Trophoblast cell (in vitro differentiated cells and primary cell): ENCODE data around the gene UBE2Q1.

Experiments
- DNase-seq, 2 donors: peaks; one replicate each; pipeline ENCODE4 v3.0.0-alpha.2; 2016
- H2AFZ ChIP-seq: 2 replicates; pipeline ENCODE4 v1.6.1; 2013; ENCODE audit warnings: low read length, moderate library complexity, mild to moderate bottlenecking; ENCODE audit not compliant: insufficient read depth, poor library complexity
- H2AK5ac ChIP-seq: 2 replicates; pipeline ENCODE4 v1.6.1; 2013; ENCODE audit warnings: mild to moderate bottlenecking, low read length
- H2BK120ac ChIP-seq: 2 replicates; pipeline ENCODE4 v1.6.1; 2013; ENCODE audit warnings: low read length, mild to moderate bottlenecking, moderate library complexity; ENCODE audit not compliant: insufficient read depth, poor library complexity
- H2BK12ac ChIP-seq: 2 replicates; pipeline ENCODE4 v1.6.1; 2013; ENCODE audit warnings: mild to moderate bottlenecking, low read length, moderate library complexity
- H2BK5ac ChIP-seq: 2 replicates; pipeline ENCODE4 v1.6.1; 2013; ENCODE audit warnings: low read length, low read depth, moderate library complexity, mild to moderate bottlenecking; ENCODE audit not compliant: poor library complexity
- H3K14ac ChIP-seq: 2 replicates; pipeline ENCODE4 v1.6.1; 2013; ENCODE audit warnings: mild to moderate bottlenecking, low read length
- H3K18ac ChIP-seq: 2 replicates; pipeline ENCODE4 v1.6.1; 2013; ENCODE audit warnings: mild to moderate bottlenecking, low read length
- H3K23ac ChIP-seq: 2 replicates; pipeline ENCODE4 v1.6.1; 2013; ENCODE audit warnings: low read length
- H3K27ac ChIP-seq: 2 replicates; pipeline ENCODE4 v1.5.1; 2013; ENCODE audit warnings: low read depth, mild to moderate bottlenecking, inconsistent platforms, low read length, moderate library complexity
- H3K27me3 ChIP-seq: 2 replicates; pipeline ENCODE4 v1.6.1; 2013; ENCODE audit warnings: inconsistent platforms, mild to moderate bottlenecking, low read length, moderate library complexity; ENCODE audit not compliant: insufficient read depth
- H3K36me3 ChIP-seq, 2 experiments: 1 replicate in 1 of 2; 2 replicates in 1 of 2; pipeline ENCODE4 v1.6.1; 2013; ENCODE audit warnings: low read length in 2 of 2, mild to moderate bottlenecking in 2 of 2, moderate library complexity in 1 of 2; ENCODE audit not compliant: insufficient read depth in 2 of 2, control insufficient read depth in 1 of 2
- H3K4ac ChIP-seq: 2 replicates; pipeline ENCODE4 v1.6.1; 2013; ENCODE audit warnings: low read depth, mild to moderate bottlenecking, low read length, moderate library complexity
- H3K4me1 ChIP-seq, 2 experiments: 1 replicate in 1 of 2; 2 replicates in 1 of 2; pipeline ENCODE4 v1.6.1; 2013; ENCODE audit warnings: low read length in 2 of 2, mild to moderate bottlenecking in 2 of 2, moderate library complexity in 1 of 2; ENCODE audit not compliant: insufficient read depth in 2 of 2, control insufficient read depth in 1 of 2
- H3K4me2 ChIP-seq: 2 replicates; pipeline ENCODE4 v1.6.1; 2013; ENCODE audit warnings: inconsistent platforms, mild to moderate bottlenecking, low read length, moderate library complexity
- H3K4me3 ChIP-seq: 2 replicates; pipeline ENCODE4 v1.5.1; 2013; ENCODE audit warnings: mild to moderate bottlenecking, low read depth, low read length, inconsistent platforms
- H3K79me1 ChIP-seq: one replicate; pipeline ENCODE4 v1.6.1; 2013; ENCODE audit warnings: low read length
- H3K79me2 ChIP-seq: 2 replicates; pipeline ENCODE4 v1.6.1; 2013; ENCODE audit warnings: low read length, mild to moderate bottlenecking; ENCODE audit not compliant: control insufficient read depth, insufficient read depth, poor library complexity
- H3K9ac ChIP-seq: 2 replicates; pipeline ENCODE4 v1.6.1; 2013; ENCODE audit warnings: mild to moderate bottlenecking, low read length
- H3K9me3 ChIP-seq: 2 replicates; pipeline ENCODE4 v1.6.1; 2013; ENCODE audit warnings: low read depth, mild to moderate bottlenecking, control low read depth, inconsistent platforms, low read length; ENCODE audit not compliant: insufficient read depth
- H4K12ac ChIP-seq: 2 replicates; pipeline ENCODE4 v1.6.1; 2013; ENCODE audit warnings: low read depth, mild to moderate bottlenecking, low read length, moderate library complexity
- H4K8ac ChIP-seq: 2 replicates; pipeline ENCODE4 v1.6.1; 2013; ENCODE audit warnings: low read depth, mild to moderate bottlenecking, low read length, moderate library complexity
- H4K91ac ChIP-seq: one replicate; pipeline ENCODE4 v1.6.1; 2013; ENCODE audit warnings: low read depth, mild to moderate bottlenecking, low read length, moderate library complexity
- WGBS: extraction: QIAGEN DNeasy Blood & Tissue Kit; methylation state at CpG from one replicate; pipeline ENCODE4 v1.1.7; 2013; ENCODE audit warnings: missing lambda C conversion rate; ENCODE audit not compliant: insufficient read length, insufficient coverage; ENCODE audit errors: extremely low coverage; 5-methylcytosine and 5-hydroxymethylcytosine counted together

UBE2Q1 gene

DNA sequence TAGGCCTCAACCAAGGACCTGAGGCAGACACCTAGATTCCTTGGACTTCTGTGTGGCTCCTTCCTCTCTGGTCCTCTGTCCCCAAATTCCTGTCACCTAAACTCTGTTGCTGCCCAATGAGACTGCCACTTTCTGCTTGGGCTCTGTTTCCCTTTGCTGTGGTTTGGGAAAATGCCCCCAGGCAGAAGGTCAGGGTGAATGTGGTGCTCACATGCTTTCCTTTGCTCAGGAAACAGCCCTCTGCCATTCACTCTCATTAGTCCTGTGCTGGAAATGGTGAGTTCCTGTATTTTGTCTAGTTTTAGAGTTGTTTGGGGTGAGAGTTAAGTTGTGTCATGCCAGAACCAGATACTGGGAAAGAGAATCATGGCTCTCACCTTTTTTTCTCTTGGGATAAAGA is 33.6 kb downstream of the UBE2Q1 start:
- Histone ChIP-seq H3K18ac (no peak overlapping the region), H3K14ac (no peak overlapping the region), H3K4me3 (no peak overlapping the region), H3K9me3 (no peaks in the 10 kb centered on the region), H3K79me1 (no peaks in the 10 kb centered on the region), H3K9ac (no peak overlapping the region), H4K8ac (no peak overlapping the region), H3K79me2 (no peaks in the 10 kb centered on the region), H3K27me3 (peaks cover 4% of the 10 kb centered on the region), H3K23ac (no peak overlapping the region), H3K4me1 (peaks cover 3 to 4% of the 10 kb centered on the region in 2 experiments), H4K12ac (no peak overlapping the region), H3K4ac (no peak overlapping the region), H4K91ac (no peak overlapping the region), H2BK12ac (no peak overlapping the region), H3K4me2 (no peak overlapping the region), H3K27ac (no peak overlapping the region), H2BK5ac (no peak overlapping the region), H2BK120ac (no peak overlapping the region), H3K36me3 (no peaks in the 10 kb centered on the region), H2AFZ (no peak overlapping the region), H2AK5ac (no peak overlapping the region)
- no peak for DNase-seq

GRCh38 chr1:154521695-154522094 is 36.8 kb downstream of the UBE2Q1 start:
- WGBS: no CpG with 5 or more reads among the region's 3 CpGs
- Histone ChIP-seq H2BK5ac (no peak overlapping the region), H3K4me1 (peaks cover 3 to 4% of the 10 kb centered on the region in 2 experiments), H2AK5ac (no peak overlapping the region), H3K9ac (no peak overlapping the region), H3K14ac (no peak overlapping the region), H3K36me3 (no peaks in the 10 kb centered on the region), H4K12ac (no peak overlapping the region), H3K23ac (no peak overlapping the region), H3K4me3 (no peak overlapping the region), H2AFZ (no peak overlapping the region), H3K27ac (no peak overlapping the region), H4K91ac (no peak overlapping the region), H2BK120ac (no peak overlapping the region), H3K18ac (no peak overlapping the region), H3K4me2 (no peak overlapping the region), H3K9me3 (peaks cover 1% of the 10 kb centered on the region), H3K27me3 (peaks cover 4% of the 10 kb centered on the region), H3K79me1 (no peaks in the 10 kb centered on the region), H3K4ac (no peak overlapping the region), H3K79me2 (no peaks in the 10 kb centered on the region), H4K8ac (no peak overlapping the region), H2BK12ac (no peak overlapping the region)
- DNase-seq: no peak

DNA sequence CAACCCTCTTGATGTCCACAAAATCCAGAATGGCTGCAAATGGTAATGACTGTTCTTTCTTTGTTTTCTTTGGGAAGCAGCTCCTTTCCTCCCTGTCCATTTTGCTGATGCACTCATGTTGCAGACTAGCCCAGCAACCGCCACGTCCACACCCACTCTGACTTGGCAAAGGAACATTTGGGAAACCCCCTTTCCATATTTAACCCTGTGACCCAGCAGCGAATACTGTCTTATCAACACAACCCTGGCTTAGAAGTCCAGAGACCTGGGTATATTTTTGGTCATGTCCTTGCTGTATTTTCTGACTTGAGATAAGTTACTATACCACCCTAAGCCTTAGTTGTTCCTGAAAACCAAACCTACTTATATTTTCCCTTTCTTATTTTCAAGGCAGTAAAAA is 38.1 kb downstream of the UBE2Q1 start:
- Histone ChIP-seq H3K23ac (no peak overlapping the region), H3K14ac (no peak overlapping the region), H2BK5ac (no peak overlapping the region), H3K9ac (no peak overlapping the region), H3K9me3 (peaks cover 1% of the 10 kb centered on the region), H3K36me3 (no peaks in the 10 kb centered on the region), H3K4ac (no peak overlapping the region), H3K79me1 (no peaks in the 10 kb centered on the region), H3K4me1 (peaks cover 3 to 4% of the 10 kb centered on the region in 2 experiments), H3K79me2 (no peaks in the 10 kb centered on the region), H2BK120ac (no peak overlapping the region), H2AFZ (no peak overlapping the region), H2BK12ac (no peak overlapping the region), H4K12ac (no peak overlapping the region), H3K27me3 (peaks cover 4% of the 10 kb centered on the region), H3K18ac (no peak overlapping the region), H3K4me3 (no peak overlapping the region), H4K8ac (no peak overlapping the region), H3K27ac (no peak overlapping the region), H2AK5ac (no peak overlapping the region), H4K91ac (no peak overlapping the region), H3K4me2 (no peak overlapping the region)
- WGBS: no CpG with 5 or more reads among the region's 3 CpGs
- no peak for DNase-seq

- H2BK120ac ChIP-seq: no peak overlapping the region
- no peak overlapping the region for H2AFZ ChIP-seq
- no peak overlapping the region for H2BK5ac ChIP-seq
- peaks cover 1% of the 10 kb centered on the region for H3K9me3 ChIP-seq
- no peak overlapping the region for H4K91ac ChIP-seq
- H3K79me2 ChIP-seq: no peaks in the 10 kb centered on the region
- H3K27ac ChIP-seq: no peak overlapping the region
- H2BK12ac ChIP-seq: no peak overlapping the region
- H3K14ac ChIP-seq: no peak overlapping the region
- no peak overlapping the region for H3K9ac ChIP-seq
- H4K12ac ChIP-seq: no peak overlapping the region
- H3K4ac ChIP-seq: no peak overlapping the region
- H4K8ac ChIP-seq: no peak overlapping the region
- no peak overlapping the region for H2AK5ac ChIP-seq
- H3K4me2 ChIP-seq: no peak overlapping the region
- no peak overlapping the region for H3K18ac ChIP-seq
- peaks cover 4% of the 10 kb centered on the region for H3K27me3 ChIP-seq
- no peaks in the 10 kb centered on the region for H3K79me1 ChIP-seq
- no peak for DNase-seq
- H3K4me3 ChIP-seq: no peak overlapping the region
- H3K4me1 ChIP-seq: peaks cover under 1% of the 10 kb centered on the region in 2 experiments
- H3K23ac ChIP-seq: no peak overlapping the region
- WGBS: no CpG with 5 or more reads among the region's 9 CpGs
- H3K36me3 ChIP-seq: no peaks in the 10 kb centered on the region
Observed at GRCh38 chr1:154519591-154519991, 38.9 kb downstream of the UBE2Q1 start.
